Measurements from ENCODE around the gene CCDC142. TPM values are rescaled to one million over a fixed set of nuclear protein-coding genes. Genes with fewer than 3 reads are reported as not detected.

The CCDC142 gene
- polyA plus RNA-seq, 1 of the 3 experiments (the other 2 are of a cell fraction): 8.7 TPM

GRCh38 chr2:74502147-74502719 lies 19.4 kb upstream of the CCDC142 start:
- DNase-seq: no peak
- Histone ChIP-seq H4K20me1 (ENCODE audit: insufficient read depth) (no peaks in the 10 kb centered on the region), H3K27me3 (ENCODE audit: insufficient read depth) (no peaks in the 10 kb centered on the region), H2AFZ (ENCODE audit: low read depth) (no peak overlapping the region), H3K4me2 (no peak overlapping the region), H3K27ac (ENCODE audit: low read depth in 2 of 2, low read length in 1 of 2) (no peak overlapping the region; a peak in 1 of 4 replicates), H3K9me2 (no peaks in the 10 kb centered on the region), H3K4me1 (ENCODE audit: control insufficient read depth in 1 of 2, insufficient read depth in 2 of 2, low read depth in 1 of 2, low read length in 1 of 2) (peaks cover 12 to 37% of the 10 kb centered on the region in 2 experiments; a peak in 2 of 4 replicates), H3K4me3 (ENCODE audit: low read depth in 2 of 2, low read length in 1 of 2) (no peak overlapping the region), H3F3A (replicated peaks; ENCODE audit: insufficient read depth) (peaks cover 8% of the 10 kb centered on the region), H3K79me2 (ENCODE audit: insufficient read depth) (peaks cover 17% of the 10 kb centered on the region; the same call in 1 of the 2 replicates), H3K36me3 (replicated peaks in 1 of 2; ENCODE audit: control insufficient read depth in 1 of 2, insufficient read depth in 2 of 2, low read length in 1 of 2) (peaks cover 15 to 20% of the 10 kb centered on the region in 2 experiments), H3K9ac (no peak overlapping the region), H3K9me3 (no peaks in the 10 kb centered on the region)
- WGBS (ENCODE audit: low lambda C conversion rate): 93% methylated on average over 32 of the region's 32 CpGs
- no peak for TF ChIP-seq CHD2 (IDR thresholded peaks at IDR 0.05; ENCODE audit: low read length, partially characterized antibody)
- TF ChIP-seq FOSL2 (IDR thresholded peaks at IDR 0.05; ENCODE audit: borderline replicate concordance, low read depth): no peak
- TF ChIP-seq NFIC (IDR thresholded peaks at IDR 0.05; ENCODE audit: borderline replicate concordance): no peak
- ChIA-PET POLR2A (interaction anchor here (1.4 to 3.1 kb wide), 3 partner anchors 8 to 11 kb away, joined by 3 to 9 read pairs (median 7); no protein-coding TSS in a partner anchor), CTCF (interaction anchor here (1.0 to 3.1 kb wide), 4 partner anchors 19 to 678 kb away, joined by 3 to 21 read pairs (median 12); partner anchors contain the start of genes CCDC142 and TTC31)

- peaks cover 15 to 18% of the 10 kb centered on the region in 2 experiments for H3K36me3 ChIP-seq (replicated peaks in 1 of 2; ENCODE audit: control insufficient read depth in 1 of 2, insufficient read depth in 2 of 2, low read length in 1 of 2)
- H3K27me3 ChIP-seq (ENCODE audit: insufficient read depth): no peaks in the 10 kb centered on the region
- H3K79me2 ChIP-seq (ENCODE audit: insufficient read depth): peaks cover 10% of the 10 kb centered on the region; the same call in 1 of the 2 replicates
- H3K4me3 ChIP-seq (ENCODE audit: low read depth in 2 of 2, low read length in 1 of 2): no peak overlapping the region
- H3F3A ChIP-seq (replicated peaks; ENCODE audit: insufficient read depth): peaks cover 8% of the 10 kb centered on the region
- peak overlapping the region in 1 of 2 experiments; percentile 76; a peak in 2 of 4 replicates for H3K27ac ChIP-seq (ENCODE audit: low read depth in 2 of 2, low read length in 1 of 2)
- no peak overlapping the region for H2AFZ ChIP-seq (ENCODE audit: low read depth)
- no peaks in the 10 kb centered on the region for H3K9me2 ChIP-seq
- ChIA-PET POLR2A (interaction anchor here (0.7 to 3.1 kb wide), 11 partner anchors 9 to 86 kb away, joined by 3 to 19 read pairs (median 6); partner anchors contain the start of genes AUP1, CCDC142, HTRA2 and MRPL53), CTCF (interaction anchor here (0.5 to 3.7 kb wide), 8 partner anchors 18 to 678 kb away, joined by 3 to 21 read pairs (median 3); partner anchors contain the start of genes CCDC142, LOXL3, MRPL53 and TTC31)
- peaks cover 12 to 33% of the 10 kb centered on the region in 2 experiments; a peak in 2 of 4 replicates for H3K4me1 ChIP-seq (ENCODE audit: control insufficient read depth in 1 of 2, insufficient read depth in 2 of 2, low read depth in 1 of 2, low read length in 1 of 2)
- TF ChIP-seq MXI1 (IDR thresholded peaks at IDR 0.05; ENCODE audit: low read depth, low read length) (no peak), REST (IDR thresholded peaks at IDR 0.05; ENCODE audit: low read depth, low read length) (peak; percentile 59; the same call in 1 of the 2 replicates), GATA2 (CRISPR knock-in tag; IDR thresholded peaks at IDR 0.05) (no peak), ZBTB33 (IDR thresholded peaks at IDR 0.05; ENCODE audit: borderline replicate concordance, low read depth) (no peak), RCOR1 (IDR thresholded peaks at IDR 0.05; ENCODE audit: low read length) (no peak), RAD21 (IDR thresholded peaks at IDR 0.05; ENCODE audit: low read length) (no peak), IRF3 (IDR thresholded peaks at IDR 0.05; ENCODE audit: low read depth, low read length) (no peak)
- peak; percentile 63 for DNase-seq
- H3K9ac ChIP-seq: no peak overlapping the region
- no peaks in the 10 kb centered on the region for H4K20me1 ChIP-seq (ENCODE audit: insufficient read depth)
- H3K9me3 ChIP-seq: no peaks in the 10 kb centered on the region
- WGBS (ENCODE audit: low lambda C conversion rate): 84% methylated on average over 18 of the region's 18 CpGs
- no peak overlapping the region for H3K4me2 ChIP-seq
Observed at GRCh38 chr2:74501335-74502071, 18.7 kb upstream of the CCDC142 start.

Data from SK-N-SH (cell line).